Dedifferentiated amniotic fluid mesenchymal stem cell (primary cell): Measurements from ENCODE around the gene TP53.

ENCODE experiments used
- DNase-seq: peaks from one replicate; pipeline ENCODE4 v3.0.0-alpha.2; 2016; ENCODE audit errors: extremely low spot score

The TP53 gene

DNA sequence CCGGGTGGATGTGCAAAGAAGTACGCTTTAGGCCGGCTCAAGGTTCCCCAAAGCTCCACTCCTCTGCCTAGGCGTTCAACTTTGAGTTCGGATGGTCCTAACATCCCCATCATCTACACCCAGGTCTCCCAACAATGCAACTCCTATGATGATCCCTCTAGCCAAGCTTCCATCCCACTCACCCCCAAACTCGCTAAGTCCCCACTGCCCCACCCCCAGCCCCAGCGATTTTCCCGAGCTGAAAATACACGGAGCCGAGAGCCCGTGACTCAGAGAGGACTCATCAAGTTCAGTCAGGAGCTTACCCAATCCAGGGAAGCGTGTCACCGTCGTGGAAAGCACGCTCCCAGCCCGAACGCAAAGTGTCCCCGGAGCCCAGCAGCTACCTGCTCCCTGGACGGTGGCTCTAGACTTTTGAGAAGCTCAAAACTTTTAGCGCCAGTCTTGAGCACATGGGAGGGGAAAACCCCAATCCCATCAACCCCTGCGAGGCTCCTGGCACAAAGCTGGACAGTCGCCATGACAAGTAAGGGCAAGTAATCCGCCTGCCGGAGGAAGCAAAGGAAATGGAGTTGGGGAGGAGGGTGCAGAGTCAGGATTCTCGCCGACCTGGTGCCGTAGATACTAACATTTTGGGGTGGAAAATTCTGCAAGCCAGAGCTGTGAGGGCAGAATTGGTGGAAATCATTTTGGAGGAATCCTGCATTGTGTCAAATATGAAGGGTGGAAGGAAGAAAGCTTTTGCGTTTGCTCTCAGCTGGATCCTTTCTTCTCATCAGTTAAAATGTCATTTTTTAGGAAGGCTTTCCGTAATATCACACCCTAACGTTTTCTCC, at the start of gene TP53:
Gene TP53 (minus strand): TSS at position 419 of the 836 bp plus-strand sequence. CDS start 10,896 bp downstream, outside the sequence.
- DNase-seq, result peak; percentile 89

DNA sequence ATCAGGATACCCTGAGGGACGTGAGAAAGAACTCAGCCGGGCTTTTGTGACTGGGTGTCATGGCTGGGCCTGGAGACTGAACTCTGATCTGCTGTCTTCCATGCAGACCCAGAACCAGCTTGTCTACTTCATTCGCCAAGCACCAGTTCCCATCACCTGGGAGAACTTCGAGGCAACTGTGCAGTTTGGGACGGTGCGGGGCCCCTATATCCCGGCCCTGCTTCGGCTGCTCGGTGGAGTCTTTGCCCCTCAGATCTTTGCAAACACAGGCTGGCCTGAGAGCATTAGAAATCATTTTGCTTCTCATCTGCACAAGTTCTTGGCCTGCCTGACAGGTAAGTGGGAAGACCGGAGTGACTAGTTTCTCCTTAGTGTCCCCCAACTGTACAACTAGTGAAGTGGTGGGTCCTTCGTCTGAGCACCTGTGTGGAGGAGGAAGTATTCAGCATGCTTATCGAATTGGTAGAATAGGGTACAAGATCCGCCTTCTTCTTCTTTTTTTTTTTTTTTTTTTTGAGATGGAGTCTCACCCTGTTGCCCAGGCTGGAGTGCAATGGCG, 45.8 kb upstream of the TP53 start:
- no peak for DNase-seq

- DNase-seq, result no peak
Observed at GRCh38 chr17:7729816-7730215, 42.5 kb upstream of the TP53 start.

DNA sequence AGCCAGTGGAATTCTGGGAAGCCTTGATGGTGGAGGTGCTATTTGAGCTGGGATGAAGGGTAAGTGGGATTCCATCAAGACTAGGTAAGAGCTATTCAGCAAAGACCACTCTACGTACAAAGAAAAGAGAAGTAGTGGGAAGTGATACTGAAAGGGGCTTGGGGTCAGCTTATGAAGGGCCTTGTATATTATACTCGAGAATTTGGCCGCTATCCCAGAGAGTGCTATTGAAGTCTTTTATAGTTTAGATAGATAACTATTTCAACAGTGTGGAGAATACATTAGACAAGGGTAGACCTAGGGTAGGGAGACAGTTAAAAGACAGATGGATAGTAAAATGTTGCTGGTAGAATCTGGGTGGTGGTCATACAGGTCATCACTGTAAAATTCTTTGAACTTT, 40.6 kb upstream of the TP53 start:
- no peak for DNase-seq

GRCh38 chr17:7721612-7722011, 34.3 kb upstream of the TP53 start:
- no peak for DNase-seq

GRCh38 chr17:7720125-7720524, 32.8 kb upstream of the TP53 start:
- no peak for DNase-seq

DNA sequence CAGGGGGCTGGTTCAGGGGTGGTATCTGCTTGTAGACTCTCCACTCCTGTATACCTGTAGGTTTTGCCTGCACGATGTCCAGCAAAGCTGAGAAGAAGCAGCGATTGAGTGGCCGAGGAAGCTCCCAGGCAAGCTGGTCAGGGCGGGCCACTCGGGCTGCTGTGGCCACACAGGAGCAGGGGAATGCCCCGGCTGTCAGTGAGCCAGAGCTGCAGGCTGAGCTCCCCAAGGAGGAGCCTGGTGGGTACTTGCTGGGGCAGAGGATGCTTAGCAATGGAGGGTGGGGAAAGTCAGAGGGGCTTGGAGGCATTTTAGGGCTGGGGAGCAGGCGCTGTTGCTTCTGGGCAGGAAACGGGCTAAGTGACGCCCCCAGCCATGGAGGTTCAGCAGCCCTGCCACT, 32.4 kb upstream of the TP53 start:
- no peak for DNase-seq

GRCh38 chr17:7717756-7718350, 30.6 kb upstream of the TP53 start:
- DNase-seq, result no peak

DNA sequence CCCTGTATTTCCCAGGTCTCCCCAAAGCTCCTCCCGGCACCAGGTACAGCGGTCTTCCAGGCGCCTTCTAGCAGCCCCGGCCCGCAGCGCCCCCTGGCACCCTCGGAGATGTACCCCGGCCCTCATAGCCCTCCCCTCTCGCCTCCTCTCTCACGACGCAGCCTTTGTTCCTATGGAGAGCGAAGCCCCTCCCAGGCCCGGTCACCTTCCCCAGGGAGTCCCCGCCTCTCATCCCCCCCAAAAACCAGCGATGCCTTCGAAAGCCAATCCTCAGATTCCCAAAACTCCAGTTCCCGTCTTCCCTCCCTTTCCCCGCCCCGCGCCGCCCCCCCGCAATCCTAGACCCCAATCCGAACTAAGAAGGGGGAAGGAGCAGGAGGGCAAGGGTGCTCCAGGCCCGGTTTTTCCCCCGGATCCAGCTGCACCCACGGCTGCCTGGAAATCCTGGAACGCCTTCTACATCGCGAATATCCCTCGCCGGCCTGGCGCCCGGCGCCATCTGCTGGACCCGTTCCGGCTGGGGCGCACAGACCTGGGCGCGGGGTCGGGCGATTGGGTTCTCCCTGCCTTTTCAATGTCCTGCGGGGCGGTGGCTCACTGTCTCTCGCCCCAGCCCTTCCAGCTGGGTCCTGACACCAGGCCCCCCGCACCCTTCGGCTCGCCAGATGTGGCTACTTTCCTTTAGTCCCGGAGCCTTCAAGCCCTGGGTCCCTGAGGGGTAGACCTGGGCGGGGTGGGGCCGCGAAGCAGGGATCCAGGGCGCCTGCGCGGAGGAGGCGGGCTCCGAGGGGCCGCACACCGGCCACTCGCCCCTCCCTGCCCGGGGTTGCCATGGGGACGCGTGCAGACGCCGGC, 29.8 kb upstream of the TP53 start, which contains the start of gene DNAH2:
Gene DNAH2 (plus strand): TSS at position 844 of the 855 bp plus-strand sequence. CDS start 1,991 bp downstream, outside the sequence.
- peak; percentile 65 for DNase-seq

- no peak for DNase-seq
Observed at GRCh38 chr17:7715936-7716886, 28.9 kb upstream of the TP53 start.

DNA sequence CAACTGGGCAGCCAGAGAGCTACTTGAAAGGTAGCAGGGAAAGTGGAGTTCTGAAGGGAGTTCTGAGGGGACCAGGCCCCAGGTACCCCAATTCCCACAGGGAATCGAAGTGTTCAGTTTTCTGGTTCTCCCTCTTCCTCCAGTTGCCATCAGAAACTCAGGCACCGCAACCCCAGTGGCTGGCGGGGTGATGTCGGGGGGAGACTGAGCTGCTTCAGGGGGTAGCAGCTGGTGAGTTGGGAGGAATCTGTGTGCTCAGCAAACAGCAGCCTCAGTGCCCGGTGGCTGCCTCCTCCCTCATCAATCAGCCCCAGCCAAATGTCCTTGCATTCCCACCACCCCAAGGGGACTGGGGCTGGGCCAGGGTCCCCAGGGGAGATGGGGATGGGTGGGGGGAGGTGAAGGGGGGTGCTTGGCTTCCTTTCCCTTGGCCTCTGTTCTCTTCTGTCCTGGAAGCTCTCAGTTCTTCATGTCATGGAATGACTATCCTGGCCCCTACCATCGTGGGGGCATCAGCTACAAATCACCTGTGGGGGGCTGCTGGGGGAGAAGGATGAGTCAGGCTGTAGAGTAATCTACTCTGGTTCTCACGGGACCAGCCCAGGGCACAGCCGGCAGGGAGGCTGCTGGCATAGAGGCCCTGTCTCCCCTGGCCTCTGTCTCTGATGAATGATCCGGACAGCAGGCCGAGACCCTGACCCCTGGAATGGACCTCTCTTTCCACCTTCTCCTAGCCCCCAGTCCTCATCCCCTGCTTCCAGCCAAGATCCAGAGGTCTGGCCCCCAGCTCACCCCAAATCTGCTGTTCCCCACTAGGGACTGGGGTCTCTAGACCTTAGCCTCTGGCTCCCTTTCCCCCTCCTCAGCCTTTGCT, 27.7 kb upstream of the TP53 start:
- DNase-seq, result no peak

- no peak for DNase-seq
Observed at GRCh38 chr17:7713782-7714181, 26.5 kb upstream of the TP53 start.

DNA sequence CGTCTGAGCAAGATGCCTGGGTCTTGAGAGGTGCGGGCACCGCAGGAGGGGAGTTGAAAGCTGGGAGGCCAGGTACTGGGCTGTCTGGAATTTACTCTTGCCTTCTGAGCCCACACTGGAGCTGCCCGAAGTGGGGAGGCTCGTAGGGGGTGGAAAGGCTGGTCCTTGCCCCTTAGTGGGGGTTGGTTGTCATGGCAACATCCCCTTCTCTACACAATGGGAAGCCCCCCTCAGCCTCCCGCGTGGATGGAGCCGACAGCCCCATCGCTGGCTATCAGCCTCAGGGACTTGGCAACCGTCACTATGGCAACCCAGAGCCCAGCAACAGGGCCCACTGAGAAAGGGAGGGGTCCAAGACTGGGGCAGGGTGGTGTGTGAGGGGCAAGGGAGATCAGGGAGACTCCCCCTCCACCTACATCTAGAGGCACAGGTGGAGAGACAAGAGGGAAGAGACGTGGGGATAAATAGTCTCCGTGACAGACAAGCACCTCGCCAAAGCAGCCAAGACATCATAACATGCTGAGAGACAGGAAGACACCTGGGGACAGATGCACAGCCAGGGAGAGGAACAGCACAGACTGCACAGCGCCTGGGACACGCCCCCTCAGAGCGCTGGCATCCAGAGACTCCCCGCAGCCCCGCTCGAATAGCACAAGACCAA, 25.0 kb upstream of the TP53 start:
- DNase-seq, result no peak

DNA sequence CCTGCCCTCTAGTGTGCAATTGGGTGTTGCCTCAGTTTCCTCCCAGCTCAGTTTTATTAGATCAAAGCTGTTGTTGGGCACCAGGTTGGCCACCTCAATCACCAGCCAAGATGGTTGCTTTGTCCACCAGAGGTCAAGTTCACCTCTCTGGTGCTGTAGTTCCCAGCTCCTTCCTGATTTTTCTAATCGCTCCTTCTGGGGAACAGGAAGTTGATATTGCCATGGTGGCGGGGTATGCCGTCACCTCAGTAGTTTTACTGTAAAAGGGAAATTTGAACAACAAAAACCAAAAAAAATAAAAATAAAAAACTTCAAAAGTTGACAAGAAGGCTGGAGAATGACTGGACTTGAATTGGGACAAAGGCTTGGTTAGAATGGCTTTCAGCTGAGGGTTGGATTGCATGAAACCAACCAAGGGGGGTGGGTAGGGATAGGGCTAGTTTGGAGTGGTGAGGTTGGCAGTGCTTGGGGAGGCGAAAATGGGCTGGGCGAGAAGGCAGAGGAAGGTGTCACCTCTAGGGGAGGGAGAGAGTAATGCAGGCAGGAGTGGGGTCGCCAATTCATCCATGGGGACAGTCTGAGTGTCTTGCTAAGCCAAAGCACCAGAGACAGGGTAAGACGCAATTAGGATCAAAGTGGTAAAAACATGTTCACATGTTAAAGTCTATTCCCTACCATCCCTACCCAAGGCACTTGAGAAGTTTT, 23.9 kb upstream of the TP53 start:
- DNase-seq, result no peak

DNA sequence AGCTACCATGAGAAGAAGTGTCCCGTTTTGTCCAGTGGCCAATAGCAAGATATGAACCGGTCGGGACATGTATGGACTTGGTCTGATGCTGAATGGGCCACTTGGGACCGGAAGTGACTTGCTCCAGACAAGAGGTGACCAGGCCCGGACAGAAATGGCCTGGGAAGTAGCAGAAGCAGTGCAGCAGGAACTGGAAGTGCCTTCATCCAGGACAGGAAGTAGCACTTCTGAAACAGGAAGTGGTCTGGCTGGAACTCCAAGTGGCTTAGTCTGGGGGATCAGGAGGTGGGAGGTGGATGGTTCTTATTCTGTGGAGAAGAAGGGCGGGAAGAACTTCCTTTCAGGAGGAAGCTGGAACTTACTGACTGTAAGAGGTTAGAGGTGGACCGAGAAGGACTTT, 23.0 kb upstream of the TP53 start:
- no peak for DNase-seq

DNA sequence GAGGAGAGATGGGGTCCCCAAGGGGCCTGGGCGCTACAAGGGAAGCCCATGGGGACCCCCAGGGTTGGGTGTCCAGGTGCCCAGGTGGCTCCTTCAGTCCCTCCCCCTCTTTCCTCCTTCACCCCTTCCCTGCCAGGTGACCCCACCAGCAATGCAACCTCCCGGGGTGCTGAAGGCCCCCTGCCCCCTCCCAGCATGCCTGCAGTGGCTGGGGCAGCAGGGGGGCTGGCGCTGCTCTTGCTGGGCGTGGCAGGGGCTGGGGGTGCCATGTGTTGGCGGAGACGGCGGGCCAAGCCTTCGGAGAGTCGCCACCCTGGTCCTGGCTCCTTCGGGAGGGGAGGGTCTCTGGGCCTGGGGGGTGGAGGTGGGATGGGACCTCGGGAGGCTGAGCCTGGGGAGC, 21.7 kb upstream of the TP53 start:
- DNase-seq, result no peak

DNA sequence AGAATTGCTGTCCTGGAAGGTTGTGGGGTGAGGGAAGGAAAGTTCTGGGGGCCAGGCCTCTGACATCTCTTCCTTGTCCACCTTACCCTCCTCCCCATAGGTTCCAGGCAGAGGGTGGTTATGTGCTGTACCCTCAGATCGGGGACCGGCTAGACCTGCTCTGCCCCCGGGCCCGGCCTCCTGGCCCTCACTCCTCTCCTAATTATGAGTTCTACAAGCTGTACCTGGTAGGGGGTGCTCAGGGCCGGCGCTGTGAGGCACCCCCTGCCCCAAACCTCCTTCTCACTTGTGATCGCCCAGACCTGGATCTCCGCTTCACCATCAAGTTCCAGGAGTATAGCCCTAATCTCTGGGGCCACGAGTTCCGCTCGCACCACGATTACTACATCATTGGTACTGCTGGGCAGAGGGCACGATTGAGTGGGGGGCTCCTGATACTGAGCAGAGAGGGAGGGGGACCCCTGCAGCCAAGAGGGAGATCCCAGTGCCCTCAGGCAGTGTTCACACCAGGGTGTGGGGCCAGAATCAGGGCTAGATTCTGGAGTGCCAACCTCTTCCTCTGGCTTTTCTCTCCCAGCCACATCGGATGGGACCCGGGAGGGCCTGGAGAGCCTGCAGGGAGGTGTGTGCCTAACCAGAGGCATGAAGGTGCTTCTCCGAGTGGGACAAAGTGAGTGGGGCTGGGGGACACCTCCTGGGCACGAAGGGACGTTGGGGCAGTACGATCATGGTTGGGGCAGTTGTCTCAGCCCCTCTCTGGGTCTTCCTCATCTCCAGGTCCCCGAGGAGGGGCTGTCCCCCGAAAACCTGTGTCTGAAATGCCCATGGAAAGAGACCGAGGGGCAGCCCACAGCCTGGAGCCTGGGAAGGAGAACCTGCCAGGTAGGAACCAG, 20.8 kb upstream of the TP53 start:
- DNase-seq, result no peak

GRCh38 chr17:7707446-7707845, 20.2 kb upstream of the TP53 start:
- DNase-seq, result no peak
